NCI-H526 treated with DMSO at 0.1 percent for 48 hours (cell line): ENCODE measurements around the gene ZBTB16.

ENCODE experiments used
- DNase-seq: peaks from one replicate; lab custom pipeline; 2025; lab: John Stamatoyannopoulos, UW

ZBTB16 gene

DNA sequence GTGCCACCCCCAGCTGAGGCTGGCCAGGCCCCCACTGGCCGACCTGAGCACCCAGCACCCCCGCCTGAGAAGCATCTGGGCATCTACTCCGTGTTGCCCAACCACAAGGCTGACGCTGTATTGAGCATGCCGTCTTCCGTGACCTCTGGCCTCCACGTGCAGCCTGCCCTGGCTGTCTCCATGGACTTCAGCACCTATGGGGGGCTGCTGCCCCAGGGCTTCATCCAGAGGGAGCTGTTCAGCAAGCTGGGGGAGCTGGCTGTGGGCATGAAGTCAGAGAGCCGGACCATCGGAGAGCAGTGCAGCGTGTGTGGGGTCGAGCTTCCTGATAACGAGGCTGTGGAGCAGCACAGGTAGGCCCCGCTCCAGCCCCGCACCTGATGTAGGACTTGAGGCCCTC is 4.7 kb downstream of the ZBTB16 start:
- DNase-seq = no peak

- DNase-seq = no peak
Observed at GRCh38 chr11:114065094-114065493, 5.6 kb downstream of the ZBTB16 start.

- no peak for DNase-seq
Observed at GRCh38 chr11:114066046-114066648, 6.6 kb downstream of the ZBTB16 start.

GRCh38 chr11:114068327-114068726 is 8.8 kb downstream of the ZBTB16 start:
- no peak for DNase-seq

DNA sequence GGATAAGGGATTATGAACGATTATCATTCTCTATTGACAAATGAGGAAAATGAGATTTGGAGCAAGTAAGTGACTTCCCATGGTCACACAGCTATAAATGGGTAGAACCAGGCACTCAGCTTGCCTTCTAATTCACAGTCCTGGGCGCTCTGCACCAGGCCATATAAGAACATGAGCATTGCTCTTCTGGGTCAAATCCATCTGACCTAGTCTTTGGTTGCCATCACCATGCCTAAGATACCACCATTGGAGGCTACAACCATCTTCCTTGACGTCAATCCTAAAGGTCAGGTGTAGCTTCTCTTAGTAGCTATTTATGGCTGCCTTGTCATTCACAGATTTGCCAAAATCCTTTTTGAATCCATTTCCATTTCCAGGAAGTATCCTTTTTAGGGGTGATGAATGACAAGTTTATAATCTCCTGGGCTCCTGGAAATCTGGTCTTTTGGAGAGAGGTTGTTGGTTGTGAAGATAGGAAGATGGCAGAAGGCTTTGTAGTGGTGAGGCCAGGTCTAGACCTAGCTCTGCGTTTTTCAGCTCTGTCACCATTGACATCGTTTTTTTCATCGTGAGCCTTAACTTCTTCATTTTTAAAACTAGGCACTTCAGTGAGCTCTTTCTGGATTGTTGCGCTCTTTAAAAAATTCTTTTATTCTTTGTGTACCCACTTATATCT is 11.1 kb downstream of the ZBTB16 start:
- DNase-seq = no peak

- no peak for DNase-seq
Observed at GRCh38 chr11:114073007-114073827, 13.7 kb downstream of the ZBTB16 start.

DNA sequence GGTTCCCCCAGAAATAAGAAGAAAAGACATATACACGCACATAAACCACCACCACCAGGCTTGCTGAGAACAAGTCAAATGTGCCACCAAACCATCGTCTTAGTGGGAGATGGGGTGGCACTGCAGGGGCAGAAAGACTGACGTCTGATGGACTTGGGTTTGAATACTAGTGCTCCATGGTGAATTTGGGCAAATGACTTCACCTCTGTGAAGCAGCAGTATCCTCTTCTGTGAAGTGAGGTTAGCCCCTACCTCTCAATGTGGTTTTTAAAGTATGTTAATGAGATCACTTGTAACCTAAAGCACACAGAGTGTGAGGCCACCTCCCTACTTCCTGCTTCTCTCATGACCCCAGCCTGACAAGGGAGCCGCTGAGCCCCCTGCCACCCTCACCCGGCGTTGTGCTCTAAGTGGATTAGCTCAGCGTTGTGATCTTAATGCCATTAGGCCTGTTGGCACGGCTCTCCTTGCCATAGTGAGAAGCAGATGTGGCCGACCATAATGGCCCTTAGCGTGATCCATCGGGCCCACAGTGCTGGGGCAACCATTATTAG is 14.4 kb downstream of the ZBTB16 start:
- no peak for DNase-seq

DNA sequence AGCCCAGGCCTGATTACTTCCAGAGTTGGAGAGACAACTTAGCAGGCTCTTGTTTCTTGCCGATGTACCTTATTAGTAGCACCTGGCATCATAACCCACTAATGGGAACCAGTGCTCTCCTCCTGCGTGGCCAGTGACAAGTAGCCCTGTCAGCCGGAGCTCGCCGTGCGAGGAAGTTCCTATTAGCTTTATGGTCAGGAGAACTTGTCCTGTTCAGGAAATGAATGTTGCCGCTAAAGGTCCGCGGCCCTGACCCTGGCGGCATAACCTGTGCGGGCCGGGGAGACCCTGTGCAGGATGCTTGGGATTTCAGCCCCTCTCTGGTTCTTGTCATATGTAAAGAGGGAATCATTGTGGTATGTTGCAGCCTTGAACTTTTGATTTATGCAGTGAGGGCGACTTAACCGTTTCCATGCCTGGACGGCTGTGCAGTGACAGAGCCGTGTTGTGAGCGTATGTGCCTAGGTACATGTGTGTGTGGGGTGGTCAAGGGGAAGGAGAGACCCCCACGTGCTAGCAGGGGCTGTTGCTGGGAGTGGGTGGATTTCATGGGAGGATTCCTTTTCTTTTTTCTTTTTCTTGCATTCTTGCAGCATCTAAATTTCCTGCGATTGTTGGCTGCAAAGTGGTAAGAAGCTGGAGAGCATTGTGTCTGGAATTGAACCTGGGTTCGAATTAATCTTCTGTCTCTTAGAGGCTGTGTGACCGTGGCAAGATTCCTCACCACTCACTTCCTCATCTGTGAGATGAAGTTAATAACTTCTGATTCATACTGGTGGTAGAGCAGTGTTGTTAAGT is 15.2 kb downstream of the ZBTB16 start:
- no peak for DNase-seq

- DNase-seq = no peak
Observed at GRCh38 chr11:114075344-114075610, 15.8 kb downstream of the ZBTB16 start.

GRCh38 chr11:114075891-114076441 is 16.5 kb downstream of the ZBTB16 start:
- no peak for DNase-seq

GRCh38 chr11:114076921-114077331 is 17.4 kb downstream of the ZBTB16 start:
- DNase-seq = no peak

DNA sequence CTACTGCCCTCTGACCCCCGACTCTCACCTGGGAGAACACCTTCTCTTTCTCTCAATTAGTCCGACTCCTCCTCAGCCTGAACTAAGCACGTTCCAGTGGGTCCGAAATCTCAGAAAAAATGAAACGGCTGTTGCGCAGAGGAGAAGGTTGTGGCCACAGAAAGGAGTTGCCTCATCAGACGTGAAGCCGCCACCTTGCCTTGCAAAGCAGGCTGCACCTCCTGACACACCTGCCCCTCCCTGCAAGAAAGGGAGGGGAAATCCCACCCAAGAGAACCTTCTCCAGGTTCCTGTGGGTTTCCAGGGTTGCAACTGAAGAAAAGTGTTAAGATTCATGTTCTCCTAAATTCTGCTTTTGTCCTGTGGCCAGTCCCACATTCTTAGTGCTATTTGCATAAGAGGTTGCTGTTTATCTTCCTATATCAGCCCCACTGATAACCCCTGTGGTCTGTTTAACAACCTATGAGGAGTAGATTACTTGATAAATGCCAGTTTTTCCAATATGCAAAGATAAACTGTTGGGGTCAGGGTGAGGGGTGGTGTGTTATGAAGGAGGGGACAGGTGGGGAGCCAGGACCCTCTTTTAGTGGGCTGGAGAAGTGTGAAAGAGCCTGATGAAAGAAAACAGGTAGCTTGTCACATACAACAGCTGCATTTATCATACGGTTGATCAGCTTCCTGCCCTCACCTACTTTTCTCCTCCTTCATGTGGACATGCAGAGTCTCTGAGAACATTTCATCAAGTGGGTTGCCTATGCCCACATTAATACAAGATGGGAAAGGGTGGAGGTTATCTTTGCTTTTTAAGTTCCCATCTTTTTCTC is 18.2 kb downstream of the ZBTB16 start:
- DNase-seq = peak; percentile 69

GRCh38 chr11:114078423-114078822 is 18.9 kb downstream of the ZBTB16 start:
- DNase-seq = no peak

- no peak for DNase-seq
Observed at GRCh38 chr11:114079511-114080065, 20.1 kb downstream of the ZBTB16 start.

DNA sequence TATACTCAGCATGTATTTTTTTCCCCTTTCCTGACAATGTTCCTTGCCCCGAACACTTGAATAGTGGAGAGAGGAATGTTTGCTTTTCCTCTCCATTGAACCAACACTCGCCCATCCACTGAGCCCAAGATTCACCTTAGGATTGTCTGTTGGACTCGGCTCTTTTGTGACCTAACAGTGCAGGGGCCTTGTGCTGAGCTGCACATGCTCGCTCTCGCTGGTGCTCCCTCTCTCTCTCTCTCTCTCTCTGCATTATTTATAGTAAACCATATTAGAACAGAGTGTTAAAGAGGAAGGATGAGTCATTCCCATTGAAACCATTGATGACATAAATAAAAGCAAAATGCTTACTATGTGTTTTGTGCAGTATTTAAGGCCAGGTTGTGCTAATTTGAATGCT is 20.7 kb downstream of the ZBTB16 start:
- no peak for DNase-seq

DNA sequence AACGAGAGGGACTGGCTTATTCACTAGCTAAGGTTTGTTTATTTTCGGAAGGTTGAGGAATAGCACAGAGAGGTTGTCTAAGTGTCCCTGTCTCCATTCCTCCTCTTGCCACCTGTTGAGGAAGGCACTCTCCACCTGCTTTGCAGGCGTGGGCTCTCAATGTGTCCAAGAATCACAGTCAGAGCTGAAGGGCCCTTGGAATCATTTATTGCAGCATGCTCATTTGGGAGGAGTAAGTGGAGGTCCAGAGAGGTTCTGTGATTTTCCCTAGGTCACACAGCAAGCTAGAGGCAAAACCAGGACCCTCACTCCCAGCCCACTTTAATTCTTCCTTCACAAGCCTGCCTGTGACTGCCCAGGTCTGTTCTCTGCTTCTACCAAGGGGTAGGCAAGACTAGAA is 21.3 kb downstream of the ZBTB16 start:
- DNase-seq = no peak

DNA sequence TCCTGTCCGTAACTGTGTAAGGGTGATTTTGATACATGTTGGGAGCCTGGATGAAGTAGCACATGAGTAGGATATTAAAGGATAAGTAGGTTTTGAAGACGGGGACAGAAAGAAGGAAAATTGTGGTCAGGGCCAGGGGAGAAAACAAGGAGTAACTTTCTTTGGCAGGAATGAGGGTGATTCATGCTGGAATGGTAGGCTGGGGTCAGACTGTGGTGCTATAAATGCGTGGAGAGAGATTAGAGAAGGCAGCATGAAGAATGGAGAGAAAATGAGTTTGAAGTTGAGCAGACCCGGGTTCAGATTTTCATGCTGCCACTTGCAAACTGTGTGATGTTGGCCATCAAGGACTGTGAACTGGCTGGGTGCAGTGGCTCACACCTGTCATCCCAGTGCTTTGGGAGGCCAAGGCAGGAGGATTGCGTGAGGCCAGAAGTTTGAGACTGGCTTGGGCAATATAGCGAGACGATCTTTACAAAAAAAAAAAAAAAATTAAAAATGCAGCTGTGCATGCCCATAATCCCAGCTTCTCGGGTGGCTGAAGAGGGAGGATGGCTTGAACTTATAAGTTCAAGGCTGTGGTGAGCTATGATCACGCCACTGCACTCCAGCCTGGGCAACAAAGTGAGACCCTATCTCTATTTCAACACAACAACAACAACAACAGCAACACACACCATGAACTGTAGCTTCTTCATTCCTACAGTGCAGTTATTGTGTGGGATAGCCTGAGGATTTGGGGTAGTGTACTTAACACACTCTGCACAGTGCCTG is 22.3 kb downstream of the ZBTB16 start:
- DNase-seq = no peak

DNA sequence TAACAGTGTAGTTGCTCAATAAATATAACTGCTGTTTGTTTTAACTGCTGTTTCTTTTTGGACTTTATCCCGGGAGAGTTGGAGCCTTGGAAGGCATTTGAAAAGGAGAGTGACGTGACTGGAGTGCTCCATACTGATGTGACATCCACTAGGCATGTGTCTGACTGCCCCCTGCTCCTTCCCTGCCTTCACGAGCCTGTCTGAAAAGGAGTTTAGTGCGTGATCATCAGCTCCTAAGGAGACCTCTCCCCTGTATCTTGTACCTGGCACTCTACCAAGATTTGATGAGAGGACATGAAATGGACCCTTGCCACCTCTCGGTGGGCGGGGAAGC is 22.9 kb downstream of the ZBTB16 start:
- DNase-seq = no peak

- DNase-seq = no peak
Observed at GRCh38 chr11:114082767-114083181, 23.3 kb downstream of the ZBTB16 start.
